ENCODE data around the gene LRBA.
A peak's percentile ranks its signal among the peaks of the same experiment; 100 is the strongest.

Gene LRBA

GRCh38 chr4:150384249-150384648, 630.8 kb downstream of the LRBA start:
- no peak overlapping the region for H3K9ac ChIP-seq (ENCODE audit: low read length)
- H2BK15ac ChIP-seq (ENCODE audit: low read depth, poor library complexity, severe bottlenecking), result no peak overlapping the region
- 83% methylated on average over 1 of the region's 4 CpGs for WGBS

GRCh38 chr4:150382028-150382427, 633.1 kb downstream of the LRBA start:
- Histone ChIP-seq H4K91ac (ENCODE audit: low read length) (no peak overlapping the region), H3K27me3 (ENCODE audit: control insufficient read depth in 1 of 2, insufficient read depth in 1 of 2, low read length in 2 of 2) (no peaks in the 10 kb centered on the region), H3K36me3 (ENCODE audit: control insufficient read depth in 1 of 2, insufficient read depth in 2 of 2, low read depth in 1 of 2, low read length in 2 of 2) (no peaks in the 10 kb centered on the region), H4K8ac (ENCODE audit: low read length) (no peak overlapping the region), H3K4ac (ENCODE audit: low read depth in 1 of 2, low read length in 2 of 2) (no peak overlapping the region), H2AFZ (ENCODE audit: low read depth, low read length) (no peak overlapping the region), H3K4me3 (ENCODE audit: insufficient read depth in 1 of 2, low read depth in 1 of 2, low read length in 2 of 2) (no peak overlapping the region), H3K27ac (ENCODE audit: low read length, poor library complexity, severe bottlenecking) (no peak overlapping the region), H3K14ac (ENCODE audit: low read length in 2 of 2) (no peak overlapping the region), H3K9me3 (ENCODE audit: control insufficient read depth, low read length) (no peaks in the 10 kb centered on the region), H2BK12ac (ENCODE audit: low read length in 2 of 2) (no peak overlapping the region), H3K9ac (ENCODE audit: low read length) (no peak overlapping the region), H3K4me1 (ENCODE audit: control insufficient read depth, insufficient read depth, low read depth, low read length) (no peaks in the 10 kb centered on the region), H2AK5ac (ENCODE audit: low read length, severe bottlenecking) (no peak overlapping the region), H2BK120ac (ENCODE audit: low read depth, low read length) (no peak overlapping the region), H3K18ac (ENCODE audit: low read depth in 1 of 2, low read length in 2 of 2) (peak overlapping the region in 1 of 2 experiments; percentile 33), H3K79me1 (replicated peaks; ENCODE audit: low read length, poor library complexity, severe bottlenecking) (no peaks in the 10 kb centered on the region), H2BK5ac (ENCODE audit: low read depth, low read length, poor library complexity, severe bottlenecking) (no peak overlapping the region), H3K23ac (ENCODE audit: low read length in 2 of 2) (no peak overlapping the region), H3K4me2 (ENCODE audit: low read length, poor library complexity, severe bottlenecking) (no peak overlapping the region), H2BK15ac (ENCODE audit: low read depth, poor library complexity, severe bottlenecking) (no peak overlapping the region)
- no peak for DNase-seq
- 100% methylated on average over 1 of the region's 1 CpG for WGBS

More at GRCh38 chr4:150384249-150384648, 630.8 kb downstream of the LRBA start:
- H3K27ac ChIP-seq (ENCODE audit: low read length, poor library complexity, severe bottlenecking), result no peak overlapping the region
- no peak overlapping the region for H2BK5ac ChIP-seq (ENCODE audit: low read depth, low read length, poor library complexity, severe bottlenecking)
- no peak overlapping the region for H3K14ac ChIP-seq (ENCODE audit: low read length in 2 of 2)
- no peak overlapping the region for H3K23ac ChIP-seq (ENCODE audit: low read length in 2 of 2)
- H3K9me3 ChIP-seq (ENCODE audit: control insufficient read depth, low read length), result no peaks in the 10 kb centered on the region
- H2AK5ac ChIP-seq (ENCODE audit: low read length, severe bottlenecking), result no peak overlapping the region
- no peaks in the 10 kb centered on the region for H3K79me1 ChIP-seq (replicated peaks; ENCODE audit: low read length, poor library complexity, severe bottlenecking)
- H2BK120ac ChIP-seq (ENCODE audit: low read depth, low read length), result no peak overlapping the region
- no peak overlapping the region for H3K4me3 ChIP-seq (ENCODE audit: insufficient read depth in 1 of 2, low read depth in 1 of 2, low read length in 2 of 2)
- H3K27me3 ChIP-seq (ENCODE audit: control insufficient read depth in 1 of 2, insufficient read depth in 1 of 2, low read length in 2 of 2), result no peaks in the 10 kb centered on the region
- DNase-seq, result no peak
- no peaks in the 10 kb centered on the region for H3K36me3 ChIP-seq (ENCODE audit: control insufficient read depth in 1 of 2, insufficient read depth in 2 of 2, low read depth in 1 of 2, low read length in 2 of 2)
- H3K18ac ChIP-seq (ENCODE audit: low read depth in 1 of 2, low read length in 2 of 2), result no peak overlapping the region
- no peak overlapping the region for H4K8ac ChIP-seq (ENCODE audit: low read length)
- no peak overlapping the region for H4K91ac ChIP-seq (ENCODE audit: low read length)
- no peaks in the 10 kb centered on the region for H3K4me1 ChIP-seq (ENCODE audit: control insufficient read depth, insufficient read depth, low read depth, low read length)
- no peak overlapping the region for H3K4me2 ChIP-seq (ENCODE audit: low read length, poor library complexity, severe bottlenecking)
- no peak overlapping the region for H2BK12ac ChIP-seq (ENCODE audit: low read length in 2 of 2)
- no peak overlapping the region for H3K4ac ChIP-seq (ENCODE audit: low read depth in 1 of 2, low read length in 2 of 2)
- H2AFZ ChIP-seq (ENCODE audit: low read depth, low read length), result no peak overlapping the region

GRCh38 chr4:150381609-150382008, 633.5 kb downstream of the LRBA start:
- no peaks in the 10 kb centered on the region for H3K4me1 ChIP-seq (ENCODE audit: control insufficient read depth, insufficient read depth, low read depth, low read length)
- WGBS, result no CpG with 5 or more reads among the region's 3 CpGs
- no peak overlapping the region for H3K4ac ChIP-seq (ENCODE audit: low read depth in 1 of 2, low read length in 2 of 2)
- H3K23ac ChIP-seq (ENCODE audit: low read length in 2 of 2), result no peak overlapping the region
- no peak overlapping the region for H2BK12ac ChIP-seq (ENCODE audit: low read length in 2 of 2)
- no peak overlapping the region for H3K27ac ChIP-seq (ENCODE audit: low read length, poor library complexity, severe bottlenecking)
- no peaks in the 10 kb centered on the region for H3K79me1 ChIP-seq (replicated peaks; ENCODE audit: low read length, poor library complexity, severe bottlenecking)
- H3K18ac ChIP-seq (ENCODE audit: low read depth in 1 of 2, low read length in 2 of 2), result no peak overlapping the region
- H2BK120ac ChIP-seq (ENCODE audit: low read depth, low read length), result no peak overlapping the region
- no peaks in the 10 kb centered on the region for H3K27me3 ChIP-seq (ENCODE audit: control insufficient read depth in 1 of 2, insufficient read depth in 1 of 2, low read length in 2 of 2)
- H3K9me3 ChIP-seq (ENCODE audit: control insufficient read depth, low read length), result no peaks in the 10 kb centered on the region
- no peak overlapping the region for H4K91ac ChIP-seq (ENCODE audit: low read length)
- H3K36me3 ChIP-seq (ENCODE audit: control insufficient read depth in 1 of 2, insufficient read depth in 2 of 2, low read depth in 1 of 2, low read length in 2 of 2), result no peaks in the 10 kb centered on the region
- no peak overlapping the region for H2AFZ ChIP-seq (ENCODE audit: low read depth, low read length)
- H3K4me3 ChIP-seq (ENCODE audit: insufficient read depth in 1 of 2, low read depth in 1 of 2, low read length in 2 of 2), result no peak overlapping the region
- H2AK5ac ChIP-seq (ENCODE audit: low read length, severe bottlenecking), result no peak overlapping the region
- no peak overlapping the region for H2BK5ac ChIP-seq (ENCODE audit: low read depth, low read length, poor library complexity, severe bottlenecking)
- DNase-seq, result no peak
- H3K14ac ChIP-seq (ENCODE audit: low read length in 2 of 2), result no peak overlapping the region
- no peak overlapping the region for H3K9ac ChIP-seq (ENCODE audit: low read length)
- no peak overlapping the region for H3K4me2 ChIP-seq (ENCODE audit: low read length, poor library complexity, severe bottlenecking)
- no peak overlapping the region for H4K8ac ChIP-seq (ENCODE audit: low read length)
- no peak overlapping the region for H2BK15ac ChIP-seq (ENCODE audit: low read depth, poor library complexity, severe bottlenecking)

- no peak overlapping the region for H2BK15ac ChIP-seq (ENCODE audit: low read depth, poor library complexity, severe bottlenecking)
- no peak overlapping the region for H3K14ac ChIP-seq (ENCODE audit: low read length in 2 of 2)
- no peak overlapping the region for H2AK5ac ChIP-seq (ENCODE audit: low read length, severe bottlenecking)
- no peak overlapping the region for H3K4ac ChIP-seq (ENCODE audit: low read depth in 1 of 2, low read length in 2 of 2)
- H3K4me2 ChIP-seq (ENCODE audit: low read length, poor library complexity, severe bottlenecking), result no peak overlapping the region
- no peaks in the 10 kb centered on the region for H3K79me1 ChIP-seq (replicated peaks; ENCODE audit: low read length, poor library complexity, severe bottlenecking)
- 100% methylated on average over 1 of the region's 2 CpGs for WGBS
- no peak overlapping the region for H4K91ac ChIP-seq (ENCODE audit: low read length)
- no peaks in the 10 kb centered on the region for H3K27me3 ChIP-seq (ENCODE audit: control insufficient read depth in 1 of 2, insufficient read depth in 1 of 2, low read length in 2 of 2)
- no peaks in the 10 kb centered on the region for H3K4me1 ChIP-seq (ENCODE audit: control insufficient read depth, insufficient read depth, low read depth, low read length)
- no peaks in the 10 kb centered on the region for H3K36me3 ChIP-seq (ENCODE audit: control insufficient read depth in 1 of 2, insufficient read depth in 2 of 2, low read depth in 1 of 2, low read length in 2 of 2)
- H3K9ac ChIP-seq (ENCODE audit: low read length), result no peak overlapping the region
- no peak overlapping the region for H2AFZ ChIP-seq (ENCODE audit: low read depth, low read length)
- H3K27ac ChIP-seq (ENCODE audit: low read length, poor library complexity, severe bottlenecking), result no peak overlapping the region
- no peak overlapping the region for H3K18ac ChIP-seq (ENCODE audit: low read depth in 1 of 2, low read length in 2 of 2)
- H4K8ac ChIP-seq (ENCODE audit: low read length), result no peak overlapping the region
- H2BK12ac ChIP-seq (ENCODE audit: low read length in 2 of 2), result no peak overlapping the region
- H3K23ac ChIP-seq (ENCODE audit: low read length in 2 of 2), result no peak overlapping the region
- DNase-seq, result no peak
- H2BK5ac ChIP-seq (ENCODE audit: low read depth, low read length, poor library complexity, severe bottlenecking), result no peak overlapping the region
- no peaks in the 10 kb centered on the region for H3K9me3 ChIP-seq (ENCODE audit: control insufficient read depth, low read length)
- H3K4me3 ChIP-seq (ENCODE audit: insufficient read depth in 1 of 2, low read depth in 1 of 2, low read length in 2 of 2), result no peak overlapping the region
- H2BK120ac ChIP-seq (ENCODE audit: low read depth, low read length), result no peak overlapping the region
Observed at GRCh38 chr4:150381036-150381435, 634.0 kb downstream of the LRBA start.
